ENCODE results near the gene LIMS1. TPM values are rescaled to one million over a fixed set of nuclear protein-coding genes. Genes with fewer than 3 reads are reported as not detected.
"Not testable (repeated sequence)": the region's sequence is repeated elsewhere in the genome, so short reads cannot be mapped to it uniquely, and the experiment has no call there.

The LIMS1 gene
- total RNA-seq, 1 donor from 2014 or later = 50.2 TPM

- intact Hi-C loops (cut with DNase I) = no loop called here
- ATAC-seq (no peak), DNase-seq (ENCODE audit: low spot score) (no peak)
These were observed 91.0 kb downstream of the LIMS1 start for GRCh38 chr2:108625186-108625827.

GRCh38 chr2:108625828-108626195, 91.5 kb downstream of the LIMS1 start:
- DNase-seq (ENCODE audit: low spot score) (no peak), ATAC-seq (no peak)
- intact Hi-C loops (cut with DNase I) = no loop called here

GRCh38 chr2:108626995-108627394, 92.7 kb downstream of the LIMS1 start:
- intact Hi-C loops (cut with DNase I) = no loop called here
- DNase-seq (ENCODE audit: low spot score) (no peak), ATAC-seq (no peak)

DNA sequence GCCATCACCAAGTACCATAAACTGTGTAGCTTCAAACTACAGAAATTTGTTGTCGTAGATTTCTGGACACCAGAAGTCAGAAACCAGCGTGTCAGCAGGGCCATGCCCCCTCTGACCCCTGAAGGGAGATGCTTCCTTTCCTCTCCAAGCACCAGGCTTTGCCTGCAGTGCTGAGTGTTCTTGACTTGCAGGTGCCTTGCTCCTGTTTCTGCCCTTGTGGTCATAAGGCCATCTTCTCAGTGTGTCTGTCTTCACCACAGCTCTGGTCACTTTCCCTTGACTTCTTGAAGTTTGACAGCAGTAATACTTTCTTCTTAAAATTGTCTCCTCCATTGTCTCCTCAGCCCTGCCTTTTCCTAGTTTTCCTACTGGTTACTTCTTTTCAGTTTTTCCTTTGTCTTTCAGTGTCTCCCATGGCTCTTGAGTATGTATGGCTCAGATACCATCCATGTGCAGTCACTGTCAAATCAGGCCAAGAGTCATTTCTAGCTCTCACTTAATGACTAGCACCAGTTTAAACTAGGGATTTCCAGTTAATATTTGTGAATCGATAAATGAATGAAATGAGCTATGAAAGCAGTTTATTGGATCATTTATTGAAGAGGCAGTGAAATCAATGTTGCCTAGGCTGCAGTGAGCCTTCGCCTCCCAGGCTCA, 93.8 kb downstream of the LIMS1 start:
- intact Hi-C loops (cut with DNase I) = no loop called here
- DNase-seq (ENCODE audit: low spot score) (no peak), ATAC-seq (no peak)

- DNase-seq (ENCODE audit: low spot score) = no peak
- no peak for ATAC-seq
- intact Hi-C loops (cut with DNase I) = no loop called here
These were observed 94.7 kb downstream of the LIMS1 start for GRCh38 chr2:108628936-108629335.

DNA sequence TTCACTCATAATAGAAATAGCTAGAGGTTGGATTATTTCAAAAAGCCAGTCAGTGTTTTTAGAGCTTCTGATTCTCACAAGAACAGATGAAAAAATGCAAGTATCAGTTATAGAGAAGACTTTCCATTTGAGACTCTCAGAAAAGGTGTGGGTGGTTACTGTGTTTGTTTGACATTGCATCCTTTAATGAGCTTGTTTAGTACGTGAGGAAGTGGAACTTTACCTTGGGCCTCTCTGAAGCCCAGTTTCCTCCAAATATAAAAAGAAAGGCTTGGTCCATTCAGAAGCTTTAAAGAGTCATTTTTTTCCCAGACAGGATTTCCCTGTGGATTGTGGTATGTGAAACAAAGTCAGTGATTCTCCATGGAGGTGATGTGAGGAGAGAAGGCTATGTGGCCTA, 95.1 kb downstream of the LIMS1 start:
- intact Hi-C loops (cut with DNase I) = no loop called here
- no peak for ATAC-seq

GRCh38 chr2:108630567-108631405, 96.5 kb downstream of the LIMS1 start:
- no peak for ATAC-seq
- no peak for DNase-seq (ENCODE audit: low spot score)
- intact Hi-C loops (cut with DNase I) = no loop called here

More for the DNA sequence above, 95.1 kb downstream of the LIMS1 start:
- DNase-seq (ENCODE audit: low spot score) = no peak

DNA sequence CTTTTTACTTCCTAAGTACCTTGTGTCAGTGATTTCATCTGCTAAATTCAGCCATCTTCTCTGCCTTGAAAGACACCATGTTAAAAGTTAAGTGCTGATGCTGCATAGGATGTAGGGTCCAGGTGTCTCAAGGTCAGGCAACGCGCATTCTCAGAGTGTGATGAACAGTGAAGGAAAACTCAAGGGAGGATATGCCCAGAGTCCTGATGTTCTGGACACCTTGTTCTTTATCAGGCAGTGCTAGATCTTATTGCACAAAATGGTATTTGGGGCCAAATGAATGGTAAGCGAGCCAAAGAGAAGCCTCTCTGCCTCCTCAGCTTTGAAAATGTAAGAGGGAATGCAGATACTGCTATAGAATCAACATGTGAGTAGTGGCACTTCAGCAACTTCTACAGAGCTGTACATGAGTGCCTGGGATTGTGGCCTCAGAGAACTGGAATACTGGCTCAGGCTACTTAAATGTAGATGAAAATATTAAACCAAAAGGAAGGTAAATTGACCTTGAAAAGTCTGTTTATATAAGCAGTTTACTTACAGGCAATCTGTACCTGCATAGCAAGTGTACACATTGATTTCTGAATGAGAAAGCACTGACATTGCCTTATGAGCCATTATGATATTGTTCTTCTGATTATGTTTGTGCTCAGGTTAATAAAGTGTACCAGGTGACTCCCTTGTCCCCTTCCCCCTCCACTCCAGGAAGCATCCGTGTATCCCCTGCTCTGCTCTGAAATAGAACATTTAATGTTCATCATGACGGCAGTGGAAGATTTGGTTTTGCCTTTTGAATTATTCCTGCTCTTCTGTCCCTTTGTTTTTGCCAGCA, 98.3 kb downstream of the LIMS1 start:
- DNase-seq (ENCODE audit: low spot score) (no peak), ATAC-seq (no peak)
- intact Hi-C loops (cut with DNase I) = no loop called here

DNA sequence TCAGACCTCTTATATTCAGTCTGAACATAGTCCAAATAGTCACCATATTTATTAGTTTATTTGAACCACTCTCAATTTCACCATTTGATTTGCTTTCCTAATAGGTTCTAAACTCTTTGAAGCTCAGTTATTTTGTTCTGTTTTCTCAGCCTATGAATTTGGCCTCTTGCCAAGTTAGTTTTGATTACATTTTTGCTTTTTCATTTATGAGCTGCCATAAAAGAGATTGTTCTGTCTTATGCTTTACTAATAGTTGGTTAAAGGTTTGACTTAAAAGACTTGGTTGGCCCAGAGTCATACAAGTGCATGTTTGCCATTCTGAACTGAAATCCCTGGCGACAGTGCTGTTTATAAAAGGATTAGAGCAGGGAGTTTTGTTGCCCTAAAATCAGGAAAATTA, 99.1 kb downstream of the LIMS1 start:
- no peak for DNase-seq (ENCODE audit: low spot score)
- intact Hi-C loops (cut with DNase I) = no loop called here
- no peak for ATAC-seq

DNA sequence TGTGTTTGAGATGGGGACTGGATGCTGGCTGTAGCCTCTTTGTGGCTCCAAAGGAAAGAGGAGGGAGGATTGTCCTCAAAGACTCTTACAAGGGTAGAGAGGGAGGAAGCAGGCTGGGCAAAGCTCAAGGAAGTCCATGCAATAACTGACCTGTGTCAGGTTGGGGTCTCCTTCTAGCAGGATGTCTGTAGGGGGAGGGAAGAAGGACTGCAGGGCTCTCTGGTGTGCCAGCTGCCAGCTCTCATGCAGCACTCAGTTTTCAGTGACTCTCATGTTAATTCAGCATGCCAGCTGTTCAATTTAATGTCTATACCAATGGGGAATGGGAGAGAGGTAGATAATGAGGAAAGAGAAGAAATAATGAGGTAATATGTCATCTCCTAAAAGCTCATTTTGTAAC, 99.7 kb downstream of the LIMS1 start:
- intact Hi-C loops (cut with DNase I) = no loop called here
- no peak for ATAC-seq
- no peak for DNase-seq (ENCODE audit: low spot score)

DNA sequence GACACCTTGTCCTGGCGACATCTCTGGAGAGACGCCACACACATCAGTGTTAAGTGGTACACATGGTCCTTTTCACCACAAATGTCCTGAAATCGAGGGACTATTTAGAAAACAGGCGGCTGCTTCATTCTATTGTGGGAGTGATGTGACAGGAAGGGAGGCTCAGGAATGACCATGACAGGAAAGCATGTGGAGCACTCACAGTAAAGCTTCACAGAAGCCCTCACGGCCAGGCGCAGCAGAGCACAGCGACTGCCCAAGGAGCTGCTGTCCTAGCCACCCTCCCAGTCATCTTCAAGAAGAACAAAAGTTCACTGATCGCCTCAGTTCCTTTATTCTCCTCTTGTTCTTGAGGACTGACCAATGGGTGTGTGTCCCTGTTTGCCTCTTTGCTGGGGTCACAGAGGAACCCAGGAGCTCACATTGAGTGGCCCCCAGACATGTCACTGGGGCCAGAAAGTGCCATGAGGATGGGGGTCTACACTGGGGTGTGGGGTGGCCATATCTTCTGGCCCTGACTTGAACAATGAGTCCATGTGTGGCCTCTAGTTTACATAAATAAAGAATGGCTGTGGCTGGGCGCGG, 100.4 kb downstream of the LIMS1 start:
- no peak for ATAC-seq
- intact Hi-C loops (cut with DNase I) = no loop called here
- DNase-seq (ENCODE audit: low spot score) = no peak

DNA sequence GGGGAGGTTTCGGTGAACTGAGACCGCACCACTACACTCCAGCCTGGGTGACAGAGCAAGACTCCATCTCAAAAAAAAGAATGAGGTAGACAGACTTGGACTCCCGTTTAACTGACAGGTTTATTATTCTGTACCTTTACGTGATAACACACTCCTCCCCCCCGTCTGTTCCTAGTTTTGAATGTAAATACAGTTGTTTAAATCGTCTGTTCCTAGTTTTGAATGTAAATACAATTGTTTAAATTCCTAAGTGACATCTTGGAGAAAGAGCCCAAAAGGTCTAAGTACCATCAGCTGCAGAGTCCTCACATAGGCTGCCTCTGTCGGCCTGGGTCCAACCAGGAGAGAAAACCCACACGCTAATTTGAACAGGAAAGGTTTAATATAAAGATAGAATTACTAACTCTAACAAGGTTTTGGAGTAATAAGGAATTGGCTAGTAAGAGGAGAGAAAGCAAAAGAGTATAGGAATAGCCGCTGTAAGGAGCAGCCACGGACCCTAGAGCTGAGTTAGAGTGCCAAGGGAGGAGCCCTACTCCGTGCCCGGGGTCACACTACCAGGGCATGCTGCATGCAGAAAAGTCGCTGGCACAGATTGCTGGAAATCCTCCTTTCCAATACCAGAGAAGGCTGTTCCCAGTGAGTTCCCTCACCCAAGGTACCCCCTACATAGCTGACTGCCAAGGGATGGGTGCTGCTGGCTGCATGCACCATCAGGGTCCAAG, 101.5 kb downstream of the LIMS1 start:
- ATAC-seq (peak; percentile 6), DNase-seq (ENCODE audit: low spot score) (no peak)
- intact Hi-C loops (cut with DNase I) = no loop called here

GRCh38 chr2:108637304-108637669, 103.0 kb downstream of the LIMS1 start:
- DNase-seq (ENCODE audit: low spot score) (no peak), ATAC-seq (peak; percentile 81)
- intact Hi-C loops (cut with DNase I) = no loop called here

DNA sequence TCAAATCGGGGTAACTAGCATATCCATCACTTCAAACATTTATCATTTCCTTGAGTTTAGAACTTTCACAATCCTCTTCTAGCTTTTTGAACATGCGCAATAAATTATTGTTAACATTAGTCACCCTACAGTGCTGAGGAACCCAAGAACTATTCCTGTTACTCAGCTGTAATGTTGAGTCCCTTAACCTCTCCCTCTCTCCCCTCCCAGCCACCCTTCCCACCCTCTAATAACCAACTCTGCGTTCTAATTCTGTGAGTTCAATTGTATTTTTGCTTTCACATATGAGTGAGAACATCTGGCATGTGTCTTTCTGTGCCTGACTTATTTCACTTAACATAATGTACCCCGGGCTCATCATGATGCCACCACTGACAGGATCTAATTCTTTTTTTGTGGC, 106.5 kb downstream of the LIMS1 start:
- ATAC-seq (no peak), DNase-seq (ENCODE audit: low spot score) (no peak)
- intact Hi-C loops (cut with DNase I) = no loop called here

DNA sequence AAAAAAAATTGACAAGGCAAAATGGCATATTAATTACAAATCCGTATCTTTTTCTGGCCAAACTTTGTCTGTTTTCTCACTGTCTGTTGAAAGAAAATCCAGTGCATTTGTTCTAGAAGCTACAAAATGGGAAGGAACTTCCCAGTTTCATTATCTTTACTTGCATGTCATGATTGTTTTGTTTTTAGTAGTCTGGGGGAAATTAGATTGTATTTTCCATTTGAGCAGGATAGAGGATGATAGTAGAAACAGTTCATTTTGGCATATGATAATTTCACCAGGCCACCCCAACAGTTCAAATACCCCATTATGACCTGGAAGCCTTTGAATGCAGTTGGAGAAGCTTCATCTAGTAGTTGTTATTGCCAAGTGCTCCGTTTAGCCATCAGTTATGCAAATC, 107.5 kb downstream of the LIMS1 start:
- ATAC-seq (no peak), DNase-seq (ENCODE audit: low spot score) (no peak)
- intact Hi-C loops (cut with DNase I) = no loop called here

DNA sequence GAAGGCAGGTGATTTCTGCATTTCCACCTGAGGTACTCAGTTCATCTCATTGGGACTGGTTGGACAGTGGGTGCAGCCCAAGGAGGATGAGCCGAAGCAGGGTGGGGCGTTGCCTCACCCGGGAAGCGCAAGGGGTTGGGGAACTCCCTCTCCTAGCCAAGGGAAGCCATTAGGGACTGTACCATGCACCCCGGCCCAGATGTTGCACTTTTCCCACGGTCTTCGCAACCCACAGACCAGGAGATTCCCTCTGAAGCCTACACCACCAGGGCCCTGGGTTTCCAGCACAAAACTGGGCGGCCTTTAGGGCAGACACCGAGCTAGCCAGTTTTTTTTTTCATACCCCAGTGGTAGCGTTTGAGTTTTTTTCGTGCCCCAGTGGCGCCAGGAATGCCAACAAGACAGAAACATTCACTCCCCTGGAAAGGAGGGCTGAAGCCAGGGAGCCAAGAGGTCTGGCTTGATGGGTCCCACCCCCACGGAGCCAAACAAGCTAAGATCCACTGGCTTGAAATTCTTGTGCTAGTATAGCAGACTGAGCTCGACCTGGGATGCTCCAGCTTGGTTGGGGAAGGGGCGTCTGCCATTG, 109.1 kb downstream of the LIMS1 start:
- intact Hi-C loops (cut with DNase I) = no loop called here
- no peak for ATAC-seq
- no peak for DNase-seq (ENCODE audit: low spot score)

DNA sequence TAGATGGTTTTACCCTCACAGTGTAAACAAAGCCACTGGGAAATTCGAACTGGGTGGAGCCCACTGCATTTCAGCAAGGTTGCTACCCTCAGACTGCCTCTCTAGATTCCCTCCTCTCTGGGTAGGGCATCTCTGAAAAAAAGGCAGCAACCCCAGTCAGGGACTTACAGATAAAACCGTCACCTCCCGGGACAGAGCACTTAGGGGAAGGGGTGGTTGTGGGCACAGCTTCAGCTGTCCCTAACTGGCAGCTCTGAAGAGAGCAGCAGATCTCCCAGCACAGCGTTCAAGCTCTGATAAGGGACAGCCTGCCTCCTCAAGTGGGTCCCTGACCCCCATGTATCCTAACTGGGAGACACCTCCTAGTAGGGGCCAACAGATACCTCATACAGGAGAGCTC, 109.6 kb downstream of the LIMS1 start:
- ATAC-seq = not testable (repeated sequence)

GRCh38 chr2:108644446-108644845, 110.2 kb downstream of the LIMS1 start:
- intact Hi-C loops (cut with DNase I); ATAC-seq; DNase-seq (ENCODE audit: low spot score): not testable (repeated sequence)

More for the DNA sequence above, 109.6 kb downstream of the LIMS1 start:
- DNase-seq (ENCODE audit: low spot score); intact Hi-C loops (cut with DNase I): not testable (repeated sequence)

Measured in sciatic nerve (tissue), 2 donors.